Stimulated activated naive CD4-positive, alpha-beta T cell treated with Interleukin-2 at 50 U/mL for 16 hours (primary cell): Measurements from ENCODE around the gene EEF1A2.

Experiments
- DNase-seq: peaks from one replicate; lab custom pipeline; 2025; lab: John Stamatoyannopoulos, UW

Gene EEF1A2

GRCh38 chr20:63498960-63499337, at the start of gene EEF1A2:
Gene EEF1A2 (minus strand): TSS chr20:63499083. CDS start chr20:63497763, 1,320 bp downstream.
- DNase-seq: peak; percentile 24

- no peak for DNase-seq
Measured at GRCh38 chr20:63548542-63548941, 49.7 kb upstream of the EEF1A2 start.

GRCh38 chr20:63547725-63548480, 49.0 kb upstream of the EEF1A2 start, which contains the start of gene SRMS:
Gene SRMS (minus strand): TSS chr20:63547749. CDS start chr20:63547463, 286 bp downstream.
- no peak for DNase-seq

GRCh38 chr20:63546956-63547724, 48.3 kb upstream of the EEF1A2 start:
- DNase-seq: no peak

GRCh38 chr20:63546256-63546955, 47.5 kb upstream of the EEF1A2 start:
- no peak for DNase-seq

GRCh38 chr20:63545814-63546213, 46.9 kb upstream of the EEF1A2 start:
- DNase-seq: no peak

GRCh38 chr20:63544958-63545516, 46.2 kb upstream of the EEF1A2 start:
- DNase-seq: no peak

- no peak for DNase-seq
Measured at GRCh38 chr20:63544241-63544957, 45.5 kb upstream of the EEF1A2 start.

GRCh38 chr20:63543733-63544132, 44.9 kb upstream of the EEF1A2 start:
- DNase-seq: no peak

GRCh38 chr20:63543131-63543530, 44.2 kb upstream of the EEF1A2 start:
- DNase-seq: no peak

GRCh38 chr20:63542696-63543095, 43.8 kb upstream of the EEF1A2 start:
- DNase-seq: no peak

GRCh38 chr20:63542031-63542559, 43.2 kb upstream of the EEF1A2 start:
- DNase-seq: no peak

- DNase-seq: no peak
Measured at GRCh38 chr20:63541371-63541770, 42.5 kb upstream of the EEF1A2 start.

- no peak for DNase-seq
Measured at GRCh38 chr20:63540417-63541186, 41.7 kb upstream of the EEF1A2 start.

- no peak for DNase-seq
Measured at GRCh38 chr20:63539441-63540370, 40.8 kb upstream of the EEF1A2 start.

GRCh38 chr20:63539092-63539430, 40.2 kb upstream of the EEF1A2 start:
- DNase-seq: no peak

GRCh38 chr20:63538204-63539091, 39.6 kb upstream of the EEF1A2 start:
- DNase-seq: no peak

- peak; percentile 94 for DNase-seq
Measured at GRCh38 chr20:63537525-63538203, 38.8 kb upstream of the EEF1A2 start.
